Transverse colon (tissue), 3 donors: ENCODE data around the gene COL4A1.

Experiments
- CTCF ChIP-seq, 5 experiments: fragments of 200-600 bp in 3 of 5; fragments of 450-650 bp in 2 of 5; sonication (generic) in 3 of 5; IDR thresholded peaks; 1 replicate in 2 of 5; 2 replicates in 3 of 5; pipeline ENCODE4 v1.5.1; 2016 to 2017; ENCODE audit warnings: antibody characterized with exemption in 5 of 5, inconsistent platforms in 3 of 5, mild to moderate bottlenecking in 2 of 5, moderate library complexity in 1 of 5
- POLR2A ChIP-seq: fragments of 450-650 bp; IDR thresholded peaks from one replicate; pipeline ENCODE4 v1.6.1; 2016; ENCODE audit warnings: antibody characterized with exemption, mild to moderate bottlenecking, moderate library complexity

GRCh38 chr13:110337247-110337646 lies 30.3 kb upstream of the COL4A1 start:
- TF ChIP-seq CTCF (IDR thresholded peaks at IDR 0.05) (no peak), POLR2A (no peak)
